Inflammatory macrophage (primary cell): ENCODE data around the gene POC1B.

Source experiments
- DNase-seq, 2 donors: peaks; one replicate each; pipeline ENCODE4 v3.0.0-alpha.2; 2020 to 2022

The POC1B gene

GRCh38 chr12:89384050-89384758 lies 141.6 kb downstream of the POC1B start:
- DNase-seq, result peak; percentile 41 to 69

GRCh38 chr12:89383235-89384049 lies 142.4 kb downstream of the POC1B start:
- peak; percentile 48 to 52 for DNase-seq

- peak; percentile 65 to 81 for DNase-seq
These were observed 143.5 kb downstream of the POC1B start for GRCh38 chr12:89382328-89382727.

- no peak for DNase-seq
These were observed 145.9 kb downstream of the POC1B start for GRCh38 chr12:89379839-89380467.

- no peak for DNase-seq
These were observed 146.6 kb downstream of the POC1B start for GRCh38 chr12:89379148-89379838.

- no peak for DNase-seq
These were observed 149.0 kb downstream of the POC1B start for GRCh38 chr12:89376844-89377243.

GRCh38 chr12:89376202-89376529 lies 149.7 kb downstream of the POC1B start:
- no peak for DNase-seq

- peak; percentile 52 to 76 for DNase-seq
These were observed 151.9 kb downstream of the POC1B start for GRCh38 chr12:89373763-89374572.

GRCh38 chr12:89372584-89373370 lies 153.1 kb downstream of the POC1B start:
- DNase-seq, result no peak

GRCh38 chr12:89370850-89371249 lies 155.0 kb downstream of the POC1B start:
- peak in 1 of 2 donors; percentile 30 for DNase-seq

GRCh38 chr12:89370421-89370831 lies 155.4 kb downstream of the POC1B start:
- peak; percentile 39 to 55 for DNase-seq
